Stimulated activated CD8-positive, alpha-beta memory T cell treated with anti-CD3 and anti-CD28 coated beads, Interleukin-12 subunit alpha, Interleukin-12 subunit beta, amount 100 ng/mL, for 24 hours (primary cell): Measurements from ENCODE around the gene TIMM17B.
A peak's percentile ranks its signal among the peaks of the same experiment; 100 is the strongest.

Experiments
- DNase-seq: peaks from one replicate; pipeline ENCODE4 v3.0.0-alpha.2; 2020; ENCODE audit errors: extremely low read depth

The TIMM17B gene

GRCh38 chrX:48897625-48898306, at the start of gene TIMM17B, which contains the start of gene PQBP1:
TIMM17B (minus strand) TSS chrX:48897768; CDS start chrX:48897749, 19 bp downstream.
PQBP1 (plus strand) TSS chrX:48897930; CDS start chrX:48898510, 580 bp downstream.
- DNase-seq: peak; percentile 73

- DNase-seq: no peak
Observed at GRCh38 chrX:48945517-48946348, 48.2 kb upstream of the TIMM17B start.

GRCh38 chrX:48942895-48943294, 45.3 kb upstream of the TIMM17B start:
- no peak for DNase-seq

DNA sequence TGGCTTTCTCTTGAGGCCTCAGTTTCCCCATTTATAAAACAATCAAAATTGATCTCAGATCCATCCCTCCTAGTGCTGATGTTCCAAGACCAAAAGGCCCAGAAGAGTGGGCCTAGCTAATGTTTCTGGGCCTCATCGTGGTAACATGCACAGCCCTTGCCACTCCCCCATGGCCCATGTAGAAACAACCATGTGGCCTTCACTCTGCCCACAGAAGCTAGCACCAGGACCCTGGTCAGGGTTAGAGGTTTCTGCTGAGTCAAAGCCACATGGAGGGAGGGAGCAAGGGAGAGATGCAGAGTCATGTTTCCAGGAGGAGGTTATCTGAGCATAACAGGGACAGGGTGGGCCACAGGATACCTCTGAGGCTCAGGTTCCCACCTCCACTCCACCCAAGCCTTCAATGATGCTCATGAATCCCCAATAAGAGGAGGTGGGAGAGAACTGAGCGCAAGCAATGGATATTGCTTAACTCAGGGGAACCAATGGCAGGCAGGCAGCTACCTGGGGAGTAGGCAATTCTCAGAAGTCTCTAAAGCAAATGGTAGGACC, 42.9 kb upstream of the TIMM17B start:
- no peak for DNase-seq

DNA sequence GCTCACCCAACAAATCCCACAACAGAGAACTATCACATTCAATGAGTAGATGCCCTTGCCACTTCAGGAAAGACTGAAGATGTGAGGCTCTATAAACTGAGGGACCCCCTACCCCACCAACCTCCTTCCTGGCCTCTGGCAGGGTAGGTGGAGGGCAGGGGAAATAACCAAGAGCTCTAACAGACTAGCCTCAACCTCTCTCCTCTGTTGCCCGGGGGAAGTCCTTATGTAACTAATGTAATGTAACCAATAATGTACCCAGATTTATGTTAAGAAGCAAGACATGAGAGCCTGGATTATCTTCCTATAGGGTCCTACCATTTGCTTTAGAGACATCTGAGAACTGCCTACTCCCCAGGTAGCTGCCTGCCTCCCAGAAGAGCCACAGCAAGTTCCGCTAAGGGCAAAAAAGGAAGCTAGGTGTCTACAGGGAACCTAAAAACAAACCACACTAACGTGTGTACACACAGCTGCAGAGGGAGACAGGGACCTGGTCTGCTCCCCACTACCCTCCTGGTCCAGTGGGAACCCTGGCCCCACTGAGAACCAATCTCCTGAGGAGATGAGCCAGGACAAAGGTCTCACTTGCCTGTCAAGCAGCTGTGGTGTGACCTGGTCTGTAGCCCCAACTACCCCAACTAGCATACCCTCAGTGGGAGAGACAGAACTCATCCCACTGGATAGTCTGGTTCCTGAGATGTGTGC, 42.1 kb upstream of the TIMM17B start:
- DNase-seq: no peak

DNA sequence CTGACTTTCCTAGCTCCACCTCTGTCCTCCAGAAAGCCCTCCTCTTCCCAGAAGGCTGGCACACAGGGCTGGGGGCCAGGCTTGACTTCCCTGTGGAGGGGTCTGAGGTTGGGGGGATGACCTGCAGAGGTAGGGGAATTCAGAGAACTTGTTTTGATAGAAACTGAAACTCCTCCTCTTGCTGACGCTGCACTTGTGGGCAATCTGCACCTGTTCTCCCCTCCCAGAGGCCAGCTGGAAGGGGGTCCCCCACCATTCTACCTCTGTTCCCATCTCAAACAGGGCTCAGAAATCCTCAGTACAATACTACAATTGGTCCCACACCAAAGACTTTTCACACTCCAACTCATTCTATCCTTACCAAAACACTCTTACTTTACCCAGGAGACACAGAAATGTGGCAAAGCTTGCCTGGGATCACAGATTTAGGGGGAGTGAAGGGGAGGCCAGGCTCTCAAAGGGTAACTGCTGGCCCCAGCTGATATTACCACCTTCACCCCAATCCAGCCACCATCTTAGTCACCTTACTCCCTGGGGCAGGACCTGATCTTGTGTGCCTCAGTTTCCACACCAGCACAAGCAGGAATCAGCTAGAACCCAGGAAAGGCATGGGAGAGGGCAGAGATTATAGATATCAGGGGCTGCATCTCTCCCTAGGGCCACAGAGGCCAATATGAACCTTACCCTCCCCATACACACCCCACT, 41.3 kb upstream of the TIMM17B start:
- no peak for DNase-seq

- DNase-seq: peak; percentile 66
Observed at GRCh38 chrX:48937054-48937907, 39.7 kb upstream of the TIMM17B start.

DNA sequence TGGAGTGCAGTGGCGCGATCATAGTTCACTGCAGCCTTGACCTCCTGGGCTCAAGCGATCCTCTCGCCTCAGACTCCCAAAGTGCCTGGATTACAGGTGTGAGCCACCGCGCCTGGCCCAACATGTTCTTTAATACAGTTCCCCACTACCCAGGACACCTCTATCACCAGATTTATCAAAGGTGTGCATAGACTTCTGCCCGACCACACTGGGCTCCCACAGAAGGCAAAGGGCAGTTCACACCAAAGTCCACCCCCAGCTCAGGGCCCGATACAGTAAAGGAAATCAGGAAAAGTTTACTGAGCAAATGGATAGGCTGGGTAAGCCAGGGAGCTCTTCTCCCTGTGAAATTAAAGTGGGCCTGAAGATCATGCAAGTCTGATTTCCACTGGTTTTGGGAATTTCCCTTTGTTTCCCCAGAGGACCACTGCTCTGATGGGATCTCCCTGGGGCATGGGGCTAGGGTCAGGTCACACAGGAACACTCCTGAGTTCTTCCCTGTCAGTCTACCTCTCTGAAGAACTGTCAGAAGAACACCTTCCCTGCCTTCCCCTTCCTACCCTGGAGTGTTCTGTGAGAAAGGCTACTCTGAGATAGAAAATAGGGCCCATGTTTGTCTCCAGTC, 39.0 kb upstream of the TIMM17B start:
- no peak for DNase-seq

GRCh38 chrX:48935301-48935670, 37.7 kb upstream of the TIMM17B start:
- DNase-seq: no peak

- no peak for DNase-seq
Observed at GRCh38 chrX:48934581-48935300, 37.2 kb upstream of the TIMM17B start.

- no peak for DNase-seq
Observed at GRCh38 chrX:48933757-48934156, 36.2 kb upstream of the TIMM17B start.

- DNase-seq: no peak
Observed at GRCh38 chrX:48927736-48928382, 30.3 kb upstream of the TIMM17B start.

- no peak for DNase-seq
Observed at GRCh38 chrX:48927123-48927522, 29.6 kb upstream of the TIMM17B start.

DNA sequence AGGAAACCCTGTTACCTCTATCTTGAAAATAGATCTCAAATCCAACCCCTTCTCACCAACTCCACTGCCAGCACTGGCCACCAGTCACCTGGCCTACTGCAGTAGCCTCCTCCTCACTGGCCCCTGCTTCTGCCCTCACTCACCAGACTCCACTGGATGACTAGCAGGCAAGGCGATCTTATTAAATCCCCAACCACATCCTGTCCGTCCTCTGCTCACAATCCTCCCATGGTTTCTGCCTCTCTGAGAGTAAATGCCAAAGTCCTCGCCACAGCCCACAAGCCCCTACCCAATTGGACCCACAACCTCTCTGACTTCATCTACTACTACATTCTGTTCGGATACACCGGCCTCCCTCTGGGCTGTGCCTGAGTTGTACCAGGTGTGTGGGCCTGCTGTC, 26.7 kb upstream of the TIMM17B start:
- no peak for DNase-seq

DNA sequence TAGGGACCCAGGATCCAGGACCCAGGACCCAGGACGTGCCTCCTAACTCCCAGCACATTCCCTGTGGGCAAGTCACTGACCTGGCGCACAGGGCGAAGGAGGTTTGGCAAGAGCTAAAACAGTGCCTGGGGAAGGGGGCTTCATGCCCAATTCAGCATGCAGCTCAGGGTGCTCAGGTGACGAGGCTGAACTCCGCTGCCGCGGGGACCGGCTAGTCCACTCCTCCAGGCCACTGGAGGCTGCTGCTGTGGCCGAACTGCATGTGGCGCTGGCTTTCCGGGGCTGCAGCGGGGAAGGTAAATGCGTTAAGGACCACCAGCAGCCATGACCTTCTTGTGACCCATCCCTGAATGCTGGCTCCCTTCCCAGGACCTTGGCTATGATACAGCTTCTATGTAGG, 26.2 kb upstream of the TIMM17B start:
- DNase-seq: no peak

- DNase-seq: no peak
Observed at GRCh38 chrX:48920718-48921104, 23.1 kb upstream of the TIMM17B start.

DNA sequence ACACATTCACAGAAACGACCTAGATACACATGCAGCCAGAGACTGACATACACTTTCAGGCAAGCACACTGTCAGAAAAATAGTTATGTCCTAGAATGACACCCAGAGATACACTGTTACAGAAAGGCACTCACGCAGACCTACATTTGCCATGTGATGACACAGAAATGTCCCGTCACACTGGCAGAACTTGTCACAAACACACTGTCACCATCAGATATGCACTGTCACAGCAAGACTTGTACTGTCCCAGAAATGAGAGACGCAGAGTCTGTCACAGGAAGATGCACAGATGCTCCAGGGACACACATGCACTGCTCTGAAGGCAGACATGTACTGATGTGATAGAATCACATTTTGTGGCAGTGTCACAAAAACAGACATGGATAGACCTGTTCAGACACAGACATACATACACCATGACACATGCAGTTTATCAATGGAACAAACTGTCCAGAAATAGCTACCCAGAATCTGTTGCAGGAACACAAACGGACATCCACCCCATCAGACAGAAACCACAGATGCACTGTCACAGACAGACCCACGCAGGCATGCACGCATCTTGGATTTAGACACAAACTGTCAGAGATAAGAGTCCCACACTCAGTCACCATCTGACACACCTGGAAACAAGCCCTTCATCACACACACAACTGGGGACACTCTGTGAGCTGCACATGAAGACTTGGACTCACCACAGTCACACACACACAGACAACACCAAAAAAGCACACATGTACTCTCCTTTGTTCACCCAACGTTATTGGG, 22.6 kb upstream of the TIMM17B start:
- no peak for DNase-seq

DNA sequence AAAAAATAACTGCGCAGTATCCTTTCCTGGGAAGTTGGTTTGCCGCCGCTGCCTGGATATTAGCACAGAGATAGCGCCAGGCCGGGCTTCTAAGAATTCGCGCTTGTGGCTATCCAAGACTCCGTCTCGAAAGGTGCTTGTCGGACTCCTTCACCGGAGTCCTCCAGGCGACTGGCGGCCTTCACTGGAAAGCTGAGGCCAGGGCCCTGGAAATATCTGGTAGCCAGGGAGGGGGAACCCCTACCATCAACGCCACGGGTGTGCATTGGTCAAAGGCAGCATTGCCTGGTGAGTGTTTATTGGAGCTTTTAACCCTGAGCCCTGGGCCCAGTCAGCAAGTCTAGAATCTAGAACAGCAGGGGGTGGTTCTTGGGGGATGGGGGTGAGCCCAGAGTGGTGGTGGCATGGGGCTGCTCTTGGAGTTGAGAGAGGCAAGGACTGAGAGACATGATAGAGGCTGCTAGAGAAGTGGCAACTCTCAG, 21.8 kb upstream of the TIMM17B start:
- no peak for DNase-seq
